ENCODE results near the gene NALCN. TPM values are rescaled to one million over a fixed set of nuclear protein-coding genes. Genes with fewer than 3 reads are reported as not detected.

Gene NALCN
- total and polyA plus RNA-seq, 2 experiments from 2014 or later, result 0.50 to 0.87 TPM

GRCh38 chr13:101331731-101332130 is 84.6 kb downstream of the NALCN start:
- H3K4me1 ChIP-seq (ENCODE audit: insufficient read depth), result no peaks in the 10 kb centered on the region
- no peak for TF ChIP-seq POLR2AphosphoS5 (IDR thresholded peaks at IDR 0.05; ENCODE audit: low read depth)
- TF ChIP-seq ZNF462 (CRISPR knock-in tag; IDR thresholded peaks at IDR 0.05), result no peak
- no peak for TF ChIP-seq STAT1 (IDR thresholded peaks at IDR 0.05; ENCODE audit: unreplicated experiment)
- TF ChIP-seq ZNF114 (CRISPR knock-in tag; IDR thresholded peaks at IDR 0.05), result no peak
- TF ChIP-seq REST (IDR thresholded peaks at IDR 0.05; ENCODE audit: unreplicated experiment), result no peak
- no peak for TF ChIP-seq NANOG (IDR thresholded peaks at IDR 0.05; ENCODE audit: borderline replicate concordance)
- TF ChIP-seq CREB1 (CRISPR knock-in tag; IDR thresholded peaks at IDR 0.05; ENCODE audit: low read depth), result no peak
- TF ChIP-seq ETS1 (IDR thresholded peaks at IDR 0.05), result no peak
- TF ChIP-seq JUNB (IDR thresholded peaks at IDR 0.05; ENCODE audit: unreplicated experiment), result no peak
- TF ChIP-seq CTCF (conservative IDR thresholded peaks at IDR 0.05; ENCODE audit: low read depth in 2 of 2), result no peak
- TF ChIP-seq EZH2 (IDR thresholded peaks at IDR 0.05; ENCODE audit: low read depth, unreplicated experiment), result no peak
- H3F3A ChIP-seq (replicated peaks; ENCODE audit: low read depth), result no peaks in the 10 kb centered on the region
- H3K27ac Mint-ChIP-seq, result no peak overlapping the region
- no peaks in the 10 kb centered on the region for H4K20me1 ChIP-seq (replicated peaks; ENCODE audit: insufficient read depth)
- no peaks in the 10 kb centered on the region for H3K36me3 Mint-ChIP-seq (ENCODE audit: low read depth)
- no peaks in the 10 kb centered on the region for H3K79me2 ChIP-seq (replicated peaks; ENCODE audit: insufficient read depth)
- H3K27me3 ChIP-seq (ENCODE audit: insufficient read depth), result no peaks in the 10 kb centered on the region
- H3K4me3 ChIP-seq, result no peak overlapping the region
- no peaks in the 10 kb centered on the region; the same call in none of the 3 replicates for H3K4me1 Mint-ChIP-seq
- no peaks in the 10 kb centered on the region for H3K9me3 Mint-ChIP-seq
- no peak overlapping the region for H3K27ac ChIP-seq (ENCODE audit: low read depth)
- ATAC-seq, result no peak
- no peak overlapping the region for H3K4me2 ChIP-seq
- H3K36me3 ChIP-seq (ENCODE audit: insufficient read depth), result no peaks in the 10 kb centered on the region
- DNase-seq (ENCODE audit: low spot score), result no peak
- no peaks in the 10 kb centered on the region for H3K27me3 Mint-ChIP-seq (ENCODE audit: insufficient read depth, low read depth, poor library complexity)
- no peak overlapping the region for H3K4me3 Mint-ChIP-seq
- no peaks in the 10 kb centered on the region for H3K9me2 ChIP-seq (ENCODE audit: insufficient read depth)
- peak overlapping the region; percentile 77; the same call in 1 of the 2 replicates for H2AFZ ChIP-seq
